ENCODE data around the gene SEC24C.

Gene SEC24C

DNA sequence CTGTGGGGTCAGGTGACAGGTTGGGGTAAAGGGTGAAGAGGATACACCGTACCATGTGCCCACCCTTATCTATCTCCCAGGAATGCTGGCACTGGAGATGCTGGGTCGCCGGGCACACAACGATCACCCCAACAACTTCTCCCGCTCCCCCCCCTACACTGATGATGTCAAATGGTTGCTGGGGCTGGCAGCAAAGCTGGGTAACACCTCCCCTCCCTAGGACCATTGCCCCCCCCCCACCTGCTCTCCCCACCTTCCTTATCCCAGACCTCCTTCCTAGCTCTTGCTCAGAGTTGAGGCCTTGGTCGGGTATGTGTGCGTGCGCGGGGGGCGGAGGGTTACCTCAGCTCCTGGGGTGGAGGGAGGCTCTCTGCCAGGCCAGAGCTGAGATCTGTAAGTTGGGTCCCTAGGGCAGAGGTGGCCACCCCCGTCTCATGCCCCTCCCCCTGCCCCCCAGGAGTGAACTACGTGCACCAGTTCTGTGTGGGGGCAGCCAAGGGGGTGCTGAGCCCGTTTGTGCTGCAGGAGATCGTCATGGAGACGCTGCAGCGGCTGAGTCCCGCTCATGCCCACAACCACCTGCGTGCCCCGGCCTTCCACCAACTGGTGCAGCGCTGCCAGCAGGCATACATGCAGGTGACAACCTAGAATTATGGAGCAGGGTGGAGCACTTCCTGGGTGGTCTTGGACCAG, 56.5 kb downstream of the SEC24C start:
- TF ChIP-seq FOXM1 (IDR thresholded peaks at IDR 0.05; ENCODE audit: borderline replicate concordance) (no peak), HDGF (IDR thresholded peaks at IDR 0.05; ENCODE audit: borderline replicate concordance) (no peak), ARNT (IDR thresholded peaks at IDR 0.05) (no peak), ZNF384 (IDR thresholded peaks at IDR 0.05) (no peak), FOXA1 (IDR thresholded peaks at IDR 0.05) (no peak), ELF4 (IDR thresholded peaks at IDR 0.05) (no peak), LEF1 (IDR thresholded peaks at IDR 0.05; ENCODE audit: borderline replicate concordance) (no peak), BHLHE40 (IDR thresholded peaks at IDR 0.05; ENCODE audit: borderline replicate concordance) (no peak), SP1 (IDR thresholded peaks at IDR 0.05) (no peak)
- TF ChIP-seq, protein P1, sequence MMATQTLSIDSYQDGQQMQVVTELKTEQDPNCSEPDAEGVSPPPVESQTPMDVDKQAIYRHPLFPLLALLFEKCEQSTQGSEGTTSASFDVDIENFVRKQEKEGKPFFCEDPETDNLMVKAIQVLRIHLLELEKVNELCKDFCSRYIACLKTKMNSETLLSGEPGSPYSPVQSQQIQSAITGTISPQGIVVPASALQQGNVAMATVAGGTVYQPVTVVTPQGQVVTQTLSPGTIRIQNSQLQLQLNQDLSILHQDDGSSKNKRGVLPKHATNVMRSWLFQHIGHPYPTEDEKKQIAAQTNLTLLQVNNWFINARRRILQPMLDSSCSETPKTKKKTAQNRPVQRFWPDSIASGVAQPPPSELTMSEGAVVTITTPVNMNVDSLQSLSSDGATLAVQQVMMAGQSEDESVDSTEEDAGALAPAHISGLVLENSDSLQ (IDR thresholded peaks at IDR 0.05), result no peak
- DNase-seq (ENCODE audit: extremely low spot score), result no peak
- CTCF ChIA-PET, result no interaction called here
- POLR2A ChIA-PET, result no interaction called here

- no peak for TF ChIP-seq ZNF384 (IDR thresholded peaks at IDR 0.05)
- no peak for TF ChIP-seq SUZ12 (IDR thresholded peaks at IDR 0.05)
- TF ChIP-seq TARDBP (IDR thresholded peaks at IDR 0.05), result no peak
- TF ChIP-seq HDGF (IDR thresholded peaks at IDR 0.05; ENCODE audit: borderline replicate concordance), result no peak
- no peak for TF ChIP-seq CTBP1 (IDR thresholded peaks at IDR 0.05; ENCODE audit: borderline replicate concordance)
- TF ChIP-seq NFRKB (IDR thresholded peaks at IDR 0.05), result no peak
- TF ChIP-seq SP1 (IDR thresholded peaks at IDR 0.05), result no peak
- TF ChIP-seq BHLHE40 (IDR thresholded peaks at IDR 0.05; ENCODE audit: borderline replicate concordance), result no peak
- DNase-seq (ENCODE audit: extremely low spot score), result no peak
- POLR2A ChIA-PET, result no interaction called here
- CTCF ChIA-PET, result no interaction called here
These were observed 57.0 kb downstream of the SEC24C start for GRCh38 chr10:73801253-73801590.

- POLR2A ChIA-PET, result no interaction called here
These were observed 58.3 kb downstream of the SEC24C start for GRCh38 chr10:73802276-73802991.

GRCh38 chr10:73803680-73804286, 59.6 kb downstream of the SEC24C start:
- TF ChIP-seq, protein P1 (IDR thresholded peaks at IDR 0.05), result no peak
- TF ChIP-seq SP1 (IDR thresholded peaks at IDR 0.05), result no peak
- TF ChIP-seq L3MBTL2 (conservative IDR thresholded peaks at IDR 0.05), result no peak
- POLR2A ChIA-PET, result interaction anchor here (1.4 kb wide), 1 partner anchor 22 kb away, joined by 4 read pairs; the partner anchor contains the start of gene CHCHD1
- CTCF ChIA-PET, result interaction anchor here (0.7 kb wide), 1 partner anchor 144 kb away, joined by 3 read pairs; no protein-coding TSS in a partner anchor
- DNase-seq (ENCODE audit: extremely low spot score), result no peak

More at GRCh38 chr10:73802276-73802991, 58.3 kb downstream of the SEC24C start:
- DNase-seq (ENCODE audit: extremely low spot score), result no peak
- TF ChIP-seq L3MBTL2 (conservative IDR thresholded peaks at IDR 0.05) (no peak), ARNT (IDR thresholded peaks at IDR 0.05) (no peak), FOXA1 (IDR thresholded peaks at IDR 0.05) (no peak), TARDBP (IDR thresholded peaks at IDR 0.05) (no peak), SUZ12 (IDR thresholded peaks at IDR 0.05) (no peak), FOXM1 (IDR thresholded peaks at IDR 0.05; ENCODE audit: borderline replicate concordance) (no peak), NFRKB (IDR thresholded peaks at IDR 0.05) (no peak), SP1 (IDR thresholded peaks at IDR 0.05) (no peak), BHLHE40 (IDR thresholded peaks at IDR 0.05; ENCODE audit: borderline replicate concordance) (no peak)
- CTCF ChIA-PET, result no interaction called here

DNA sequence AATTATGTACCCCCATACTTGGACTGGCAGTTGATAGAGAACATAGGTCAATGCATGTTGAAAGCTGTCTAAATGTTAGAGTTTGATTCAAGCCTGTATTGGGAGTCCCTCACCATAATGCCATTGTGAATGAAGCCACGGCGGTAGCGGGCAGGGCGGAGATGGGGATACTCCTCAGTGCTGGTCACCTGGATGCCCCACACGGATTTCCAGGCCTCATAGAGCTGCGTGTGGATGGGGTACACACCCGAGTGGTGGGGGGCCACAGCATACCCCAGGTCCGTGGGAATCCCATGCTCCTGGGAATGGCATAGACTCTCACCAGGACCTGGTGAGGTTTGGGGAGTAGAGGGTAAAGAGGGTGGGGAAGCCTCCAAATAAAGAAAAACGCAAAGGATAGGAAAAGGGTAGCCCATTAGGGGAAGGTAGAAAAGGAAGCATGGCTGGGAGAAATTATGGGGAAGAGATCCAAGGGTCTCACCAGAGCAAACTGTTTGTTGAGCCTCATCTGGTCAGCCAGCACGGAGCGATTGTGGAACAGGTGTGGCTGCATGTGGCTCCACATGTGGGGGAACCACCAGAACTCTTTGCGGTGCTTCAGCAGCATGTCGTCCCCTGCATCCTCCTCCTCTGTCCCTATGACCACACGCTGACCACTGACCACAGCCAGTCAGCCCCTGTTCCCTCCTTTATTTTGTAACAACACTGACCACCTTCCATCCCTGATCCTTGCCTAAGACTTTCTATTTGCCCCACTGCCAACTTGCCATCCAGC, 62.2 kb downstream of the SEC24C start:
- CTCF ChIA-PET, result interaction anchor here (1.1 kb wide), 1 partner anchor 73 kb away, joined by 3 read pairs; no protein-coding TSS in a partner anchor
- TF ChIP-seq L3MBTL2 (conservative IDR thresholded peaks at IDR 0.05), result no peak
- TF ChIP-seq BHLHE40 (IDR thresholded peaks at IDR 0.05; ENCODE audit: borderline replicate concordance), result no peak
- no peak for TF ChIP-seq ELF4 (IDR thresholded peaks at IDR 0.05)
- DNase-seq (ENCODE audit: extremely low spot score), result no peak
- POLR2A ChIA-PET, result no interaction called here

DNA sequence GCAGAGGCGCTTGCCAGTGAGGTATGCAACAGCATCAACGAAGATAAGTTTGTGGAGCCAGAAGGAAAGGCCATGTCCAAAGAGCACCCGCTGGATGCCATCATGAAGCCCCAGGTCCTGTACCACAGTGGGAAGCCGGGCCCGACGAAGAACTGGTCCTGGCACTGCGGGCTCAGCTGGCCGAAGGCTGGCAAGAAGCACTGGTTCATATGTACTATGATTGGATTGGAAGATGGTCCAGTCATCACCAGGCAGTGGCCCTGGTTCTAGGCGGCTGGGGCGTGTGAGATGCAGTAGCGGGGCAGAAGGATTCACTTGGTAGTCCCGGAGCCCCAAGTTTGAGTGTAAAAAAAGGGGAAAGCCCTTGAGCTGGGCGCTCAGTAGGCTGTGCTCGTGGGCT, 63.3 kb downstream of the SEC24C start:
- no peak for DNase-seq (ENCODE audit: extremely low spot score)
- TF ChIP-seq L3MBTL2 (conservative IDR thresholded peaks at IDR 0.05), result no peak
- TF ChIP-seq, protein P1 (IDR thresholded peaks at IDR 0.05), result no peak
- TF ChIP-seq LEF1 (IDR thresholded peaks at IDR 0.05; ENCODE audit: borderline replicate concordance), result no peak
- no peak for TF ChIP-seq FOXM1 (IDR thresholded peaks at IDR 0.05; ENCODE audit: borderline replicate concordance)
- no peak for TF ChIP-seq SUZ12 (IDR thresholded peaks at IDR 0.05)
- no peak for TF ChIP-seq ARNT (IDR thresholded peaks at IDR 0.05)
- no peak for TF ChIP-seq FOXA1 (IDR thresholded peaks at IDR 0.05)
- no peak for TF ChIP-seq ELF4 (IDR thresholded peaks at IDR 0.05)
- TF ChIP-seq NFRKB (IDR thresholded peaks at IDR 0.05), result no peak
- TF ChIP-seq ZNF384 (IDR thresholded peaks at IDR 0.05), result no peak
- no peak for TF ChIP-seq SP1 (IDR thresholded peaks at IDR 0.05)
- no peak for TF ChIP-seq CTBP1 (IDR thresholded peaks at IDR 0.05; ENCODE audit: borderline replicate concordance)
- no peak for TF ChIP-seq BHLHE40 (IDR thresholded peaks at IDR 0.05; ENCODE audit: borderline replicate concordance)
- no peak for TF ChIP-seq TARDBP (IDR thresholded peaks at IDR 0.05)
- TF ChIP-seq HDGF (IDR thresholded peaks at IDR 0.05; ENCODE audit: borderline replicate concordance), result no peak
- TF ChIP-seq FOXK2 (IDR thresholded peaks at IDR 0.05), result no peak
- ChIA-PET POLR2A (interaction anchor here (1.1 kb wide), 1 partner anchor 26 kb away, joined by 3 read pairs; the partner anchor contains the start of gene CHCHD1), CTCF (no interaction called here)
